GM15510 (cell line): ENCODE measurements around the gene DRGX.

Experiments used
- POLR2A ChIP-seq: IDR thresholded peaks from 3 replicates; pipeline ENCODE4 v1.6.1; 2011; ENCODE audit warnings: borderline replicate concordance; ENCODE audit not compliant: insufficient read length; ENCODE audit errors: extremely low read depth

Gene DRGX

DNA sequence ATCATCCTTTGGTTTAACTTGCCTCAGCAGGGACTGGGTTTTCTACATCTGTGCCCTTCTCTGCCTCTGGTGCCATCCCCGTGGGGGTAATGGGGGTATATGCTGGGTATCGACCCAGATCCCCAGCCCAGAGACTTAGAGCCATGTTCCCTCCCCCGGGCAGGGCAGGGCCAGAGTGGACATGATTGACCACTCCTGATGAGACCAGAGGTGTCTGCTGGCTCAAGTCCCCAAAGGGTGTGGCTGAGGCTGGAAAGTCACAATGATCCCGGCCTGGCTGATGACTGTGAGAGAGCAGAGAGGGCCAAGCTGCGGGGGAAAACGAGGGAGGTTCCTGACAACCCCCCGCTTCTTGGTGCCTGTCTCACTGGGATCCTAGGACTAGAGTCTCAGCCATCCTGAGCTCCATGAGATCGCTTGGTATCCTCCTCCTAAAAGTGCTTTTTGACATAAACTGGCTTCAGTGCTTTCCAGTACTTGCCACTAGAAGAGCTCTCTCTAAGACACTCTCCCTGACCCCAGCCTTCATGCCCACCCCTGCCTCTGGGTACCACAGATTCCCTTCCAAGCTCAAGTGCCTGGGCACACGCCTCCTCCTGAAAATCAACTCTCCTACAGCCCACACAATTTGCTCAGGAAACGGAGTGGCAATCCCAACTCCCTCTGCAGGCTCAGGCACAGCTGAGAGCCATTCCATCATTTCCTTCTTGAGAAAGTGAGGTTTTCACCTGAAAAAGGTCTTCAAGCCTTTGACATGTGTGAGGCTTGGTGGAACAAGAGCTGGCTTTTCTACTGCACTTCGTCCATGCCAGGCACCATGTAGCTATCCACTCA is 33.9 kb downstream of the DRGX start:
- TF ChIP-seq POLR2A: no peak

DNA sequence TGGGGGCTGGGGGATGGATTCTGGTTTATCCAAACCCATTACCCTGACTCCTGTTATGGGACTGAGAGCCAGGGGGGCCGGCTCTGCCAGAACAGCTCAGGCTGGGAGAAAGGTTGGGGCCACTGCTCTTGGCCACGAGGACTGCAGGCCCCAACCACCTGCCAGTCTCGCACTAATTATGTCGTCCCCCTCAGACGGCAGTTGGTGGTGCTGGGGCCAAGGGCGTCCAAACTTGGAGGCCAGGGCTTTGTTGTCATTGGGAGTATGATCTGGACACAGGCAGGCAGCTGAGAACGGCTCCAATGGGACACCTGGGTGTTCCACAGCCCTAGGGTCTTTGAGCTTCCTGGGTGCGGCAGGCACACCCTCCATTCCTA is 34.7 kb downstream of the DRGX start:
- no peak for TF ChIP-seq POLR2A

DNA sequence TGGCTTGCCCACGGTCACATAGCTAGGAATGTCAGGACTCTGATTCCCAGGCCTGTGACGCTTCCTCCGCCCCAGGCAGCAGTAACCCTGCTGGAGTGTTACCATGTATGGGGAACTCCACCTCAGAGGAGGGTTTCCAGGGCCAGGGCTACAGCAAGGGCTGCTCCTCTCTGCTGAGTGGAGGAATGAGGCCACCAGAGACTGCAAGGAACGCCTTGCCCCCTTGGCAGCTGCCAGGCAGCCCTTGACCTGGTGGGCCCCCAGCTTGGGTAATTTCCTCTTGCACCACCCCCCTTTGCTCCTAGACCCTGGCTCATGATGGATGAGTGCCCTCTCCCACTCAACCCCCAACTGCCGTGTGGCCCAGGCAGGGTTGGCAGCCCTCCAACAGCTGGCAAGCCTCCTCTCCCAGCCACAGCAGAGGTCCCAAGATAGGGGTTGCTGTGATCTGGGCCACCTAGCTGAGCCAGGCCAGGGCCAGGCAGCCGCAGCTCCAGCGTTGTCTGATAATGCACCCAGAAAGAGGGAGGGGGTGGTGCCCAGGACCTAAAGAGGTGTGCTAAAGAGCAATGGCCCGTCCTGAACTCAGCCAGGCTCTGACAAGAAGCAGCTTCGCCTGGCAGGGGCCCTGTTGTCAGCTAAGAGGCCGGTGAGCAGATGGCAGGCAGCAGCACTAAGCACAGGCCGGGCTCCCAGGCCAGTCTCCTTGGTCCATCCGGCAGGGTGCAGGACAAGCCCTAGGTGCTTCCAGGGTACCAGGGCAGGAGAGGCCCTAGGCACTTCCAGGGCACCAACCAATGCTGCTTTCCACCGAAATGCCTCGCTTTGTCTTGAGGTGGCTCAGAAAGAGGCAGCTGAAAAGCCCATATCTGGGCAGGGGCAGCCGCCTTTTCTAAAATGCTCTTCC is 35.4 kb downstream of the DRGX start:
- no peak for TF ChIP-seq POLR2A

DNA sequence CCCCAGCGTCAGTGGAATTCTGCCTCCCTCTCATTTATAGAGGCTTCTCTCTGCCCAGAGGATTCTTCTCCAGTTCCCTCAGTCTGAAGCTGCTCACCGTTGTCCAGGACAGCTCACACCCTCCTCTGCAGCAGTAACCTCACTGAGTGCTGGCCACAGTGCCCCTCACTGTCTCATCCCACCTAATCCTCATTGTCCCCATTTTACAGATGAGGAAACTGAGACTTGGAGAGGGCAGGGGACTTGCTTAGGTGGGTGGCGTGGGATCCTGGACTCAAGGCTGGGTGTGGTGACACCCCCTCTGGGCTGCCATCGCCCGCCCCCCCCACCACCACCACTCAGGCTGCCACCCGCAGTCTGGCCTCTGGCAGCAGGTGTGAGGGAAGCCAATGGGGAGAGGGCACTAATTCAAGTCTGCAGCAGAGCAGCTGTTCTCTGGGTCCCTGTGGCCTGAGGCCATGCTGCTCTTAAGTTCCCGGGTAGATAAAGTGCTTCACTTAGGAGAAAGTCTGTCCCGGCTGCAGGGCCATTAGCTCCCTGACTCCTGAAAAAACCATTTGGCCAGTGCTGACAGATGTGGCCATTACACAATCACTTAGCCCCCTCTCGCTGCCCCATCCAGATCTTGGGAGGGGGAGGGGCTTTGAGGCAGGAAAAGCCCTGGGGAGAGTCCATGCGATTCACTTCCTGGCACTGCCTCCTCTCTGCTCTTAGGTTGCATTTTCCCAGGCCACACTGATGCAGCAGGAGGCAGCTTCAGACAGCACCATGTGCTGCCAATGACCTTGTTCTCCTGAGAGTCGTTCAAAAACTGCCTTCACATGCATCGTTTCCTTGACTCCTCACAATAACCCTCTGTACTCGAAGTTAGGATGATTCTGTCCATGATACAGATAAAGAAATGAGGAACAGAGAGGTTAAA is 36.3 kb downstream of the DRGX start:
- TF ChIP-seq POLR2A: no peak

DNA sequence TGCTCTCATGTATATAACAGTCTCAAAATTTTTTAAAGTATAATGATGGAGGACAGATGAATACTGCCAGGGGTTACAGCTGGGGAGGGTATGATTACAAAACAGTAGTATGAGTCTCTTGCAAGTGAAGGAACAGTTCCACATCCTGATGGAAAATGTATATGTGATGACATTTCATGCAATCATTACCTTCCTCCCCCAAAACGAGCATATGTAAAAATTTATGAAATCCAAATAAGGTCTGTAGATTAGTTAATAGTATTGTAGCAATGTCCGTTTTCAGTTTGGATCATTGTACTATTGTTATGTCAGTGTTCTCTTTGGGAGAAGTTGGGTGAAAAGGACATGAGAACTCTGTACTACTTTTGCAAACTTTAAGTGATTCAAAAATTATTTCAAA is 38.0 kb downstream of the DRGX start:
- no peak for TF ChIP-seq POLR2A

DNA sequence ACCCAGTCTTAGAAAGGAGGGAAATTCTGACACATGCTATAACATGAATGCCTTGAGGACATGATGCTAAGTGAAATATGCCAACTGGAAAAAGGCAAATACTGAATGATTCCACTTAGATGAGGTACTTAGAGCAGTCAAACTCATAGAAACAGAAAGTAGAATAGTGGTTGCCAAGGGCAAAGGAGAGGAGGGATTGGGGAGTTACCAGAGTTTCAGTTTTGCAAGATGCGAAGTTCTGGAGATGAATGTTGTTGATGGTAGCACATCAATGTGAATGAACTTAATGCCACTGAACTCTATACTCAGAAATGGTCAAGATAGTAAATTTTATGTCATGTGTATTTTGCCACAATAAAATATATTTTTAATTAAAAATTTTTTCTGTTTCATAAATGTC is 38.9 kb downstream of the DRGX start:
- no peak for TF ChIP-seq POLR2A

- no peak for TF ChIP-seq POLR2A
Observed at GRCh38 chr10:49356181-49356580, 39.7 kb downstream of the DRGX start.

GRCh38 chr10:49355221-49355620 is 40.7 kb downstream of the DRGX start:
- TF ChIP-seq POLR2A: no peak

- no peak for TF ChIP-seq POLR2A
Observed at GRCh38 chr10:49354593-49354992, 41.3 kb downstream of the DRGX start.

- no peak for TF ChIP-seq POLR2A
Observed at GRCh38 chr10:49353895-49354566, 41.9 kb downstream of the DRGX start.

- no peak for TF ChIP-seq POLR2A
Observed at GRCh38 chr10:49353026-49353894, 42.6 kb downstream of the DRGX start.

GRCh38 chr10:49352323-49352722 is 43.6 kb downstream of the DRGX start:
- TF ChIP-seq POLR2A: no peak

DNA sequence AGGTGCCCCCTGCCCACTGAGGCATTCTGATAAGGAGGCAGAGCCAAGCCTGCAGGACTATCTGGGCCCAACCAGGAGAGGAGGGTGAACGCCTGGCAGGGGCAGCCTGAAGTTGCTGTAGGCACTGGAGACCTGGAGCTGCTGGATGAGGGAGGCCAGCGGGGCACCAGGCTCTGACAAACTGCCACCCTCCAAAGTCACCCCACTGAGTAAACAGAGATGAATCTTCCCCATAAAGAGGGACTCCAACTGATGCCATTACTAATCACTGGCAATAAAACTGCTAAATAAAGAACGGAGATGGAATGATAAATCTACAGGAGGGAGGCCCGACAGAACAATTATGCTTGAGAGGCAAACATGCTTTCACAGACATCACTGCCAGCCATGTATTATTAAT is 44.2 kb downstream of the DRGX start:
- TF ChIP-seq POLR2A: no peak
